Suprapubic skin (tissue), 4 donors: ENCODE measurements around the gene HSPB9.

Source experiments
- EP300 ChIP-seq: sonication (generic); formaldehyde crosslinking; IDR thresholded peaks from one replicate; pipeline ENCODE4 v1.6.1; 2017; ENCODE audit warnings: antibody characterized with exemption
- POLR2AphosphoS5 ChIP-seq, 3 donors: sonication (generic); formaldehyde crosslinking; IDR thresholded peaks; one replicate each; pipeline ENCODE4 v1.6.1; 2017; ENCODE audit warnings: antibody characterized with exemption in 3 of 3
- TF ChIP-seq, protein P1 (sequence below), 2 donors: fragments of 200-600 bp in 1 of 2; fragments of 450-650 bp in 1 of 2; sonication (generic) in 1 of 2; IDR thresholded peaks; one replicate each; pipeline ENCODE4 v1.5.1; 2016 to 2019; ENCODE audit warnings: antibody characterized with exemption in 2 of 2, mild to moderate bottlenecking in 1 of 2, moderate library complexity in 1 of 2

DNA sequence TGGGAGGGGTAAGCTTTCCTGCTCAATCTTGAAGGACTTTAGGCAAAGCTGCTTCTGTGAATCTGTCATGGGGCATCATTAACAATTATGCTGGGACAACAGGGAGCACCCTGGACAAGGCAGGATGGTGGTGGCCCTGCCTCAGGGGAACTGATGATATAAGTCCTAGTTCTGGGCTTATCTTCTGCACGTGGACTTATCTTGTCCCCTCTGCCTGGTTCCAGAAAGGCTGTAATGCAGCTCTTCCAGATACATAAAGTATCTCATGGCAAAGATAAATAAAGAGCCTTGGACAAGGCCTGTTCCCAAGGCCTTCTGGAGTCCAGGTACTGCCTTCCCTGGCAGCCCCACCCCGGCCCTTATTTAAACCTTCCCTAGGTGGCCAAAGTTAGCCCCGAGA is 18.3 kb upstream of the HSPB9 start:
- TF ChIP-seq, protein P1, sequence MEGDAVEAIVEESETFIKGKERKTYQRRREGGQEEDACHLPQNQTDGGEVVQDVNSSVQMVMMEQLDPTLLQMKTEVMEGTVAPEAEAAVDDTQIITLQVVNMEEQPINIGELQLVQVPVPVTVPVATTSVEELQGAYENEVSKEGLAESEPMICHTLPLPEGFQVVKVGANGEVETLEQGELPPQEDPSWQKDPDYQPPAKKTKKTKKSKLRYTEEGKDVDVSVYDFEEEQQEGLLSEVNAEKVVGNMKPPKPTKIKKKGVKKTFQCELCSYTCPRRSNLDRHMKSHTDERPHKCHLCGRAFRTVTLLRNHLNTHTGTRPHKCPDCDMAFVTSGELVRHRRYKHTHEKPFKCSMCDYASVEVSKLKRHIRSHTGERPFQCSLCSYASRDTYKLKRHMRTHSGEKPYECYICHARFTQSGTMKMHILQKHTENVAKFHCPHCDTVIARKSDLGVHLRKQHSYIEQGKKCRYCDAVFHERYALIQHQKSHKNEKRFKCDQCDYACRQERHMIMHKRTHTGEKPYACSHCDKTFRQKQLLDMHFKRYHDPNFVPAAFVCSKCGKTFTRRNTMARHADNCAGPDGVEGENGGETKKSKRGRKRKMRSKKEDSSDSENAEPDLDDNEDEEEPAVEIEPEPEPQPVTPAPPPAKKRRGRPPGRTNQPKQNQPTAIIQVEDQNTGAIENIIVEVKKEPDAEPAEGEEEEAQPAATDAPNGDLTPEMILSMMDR (IDR thresholded peaks at IDR 0.05): no peak
- TF ChIP-seq POLR2AphosphoS5 (IDR thresholded peaks at IDR 0.05) (no peak), EP300 (no peak)
